Stimulated activated CD4-positive, alpha-beta T cell treated with anti-CD3 and anti-CD28 coated beads, Interleukin-4, amount 100 ng/mL, for 24 hours (primary cell): ENCODE data around the gene GNL2.
"Not testable (repeated sequence)": the region's sequence is repeated elsewhere in the genome, so short reads cannot be mapped to it uniquely, and the experiment has no call there.

Experiments used
- DNase-seq: peaks from one replicate; pipeline ENCODE4 v3.0.0-alpha.2; 2020

GNL2 gene

GRCh38 chr1:37558411-37558810 lies 37.3 kb downstream of the GNL2 start:
- DNase-seq, result no peak

DNA sequence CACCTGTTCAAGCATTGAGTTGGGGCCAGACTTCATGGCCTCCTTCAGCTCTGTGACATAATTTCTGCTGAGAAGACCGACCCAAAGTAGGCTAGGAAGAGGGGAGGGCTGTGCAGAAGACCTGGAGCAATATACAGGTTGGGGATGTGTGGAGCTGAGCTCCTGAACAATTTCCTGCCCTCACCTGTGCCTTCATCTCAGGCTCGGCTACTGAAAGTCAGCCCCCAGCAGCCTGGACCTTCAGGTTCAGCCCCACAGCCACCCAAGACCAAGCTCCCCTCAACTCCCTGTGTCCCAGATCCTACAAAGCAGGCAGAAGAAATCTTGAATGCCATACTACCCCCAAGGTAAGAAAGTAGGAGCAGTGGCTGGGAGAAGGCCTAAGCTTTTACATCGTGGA lies 38.3 kb downstream of the GNL2 start:
- DNase-seq, result no peak

- DNase-seq, result no peak
These were observed 39.0 kb downstream of the GNL2 start, which contains the start of gene DNALI1 for GRCh38 chr1:37556712-37557196. DNALI1 (plus strand) TSS chr1:37556940; CDS start chr1:37556995, 55 bp downstream.

DNA sequence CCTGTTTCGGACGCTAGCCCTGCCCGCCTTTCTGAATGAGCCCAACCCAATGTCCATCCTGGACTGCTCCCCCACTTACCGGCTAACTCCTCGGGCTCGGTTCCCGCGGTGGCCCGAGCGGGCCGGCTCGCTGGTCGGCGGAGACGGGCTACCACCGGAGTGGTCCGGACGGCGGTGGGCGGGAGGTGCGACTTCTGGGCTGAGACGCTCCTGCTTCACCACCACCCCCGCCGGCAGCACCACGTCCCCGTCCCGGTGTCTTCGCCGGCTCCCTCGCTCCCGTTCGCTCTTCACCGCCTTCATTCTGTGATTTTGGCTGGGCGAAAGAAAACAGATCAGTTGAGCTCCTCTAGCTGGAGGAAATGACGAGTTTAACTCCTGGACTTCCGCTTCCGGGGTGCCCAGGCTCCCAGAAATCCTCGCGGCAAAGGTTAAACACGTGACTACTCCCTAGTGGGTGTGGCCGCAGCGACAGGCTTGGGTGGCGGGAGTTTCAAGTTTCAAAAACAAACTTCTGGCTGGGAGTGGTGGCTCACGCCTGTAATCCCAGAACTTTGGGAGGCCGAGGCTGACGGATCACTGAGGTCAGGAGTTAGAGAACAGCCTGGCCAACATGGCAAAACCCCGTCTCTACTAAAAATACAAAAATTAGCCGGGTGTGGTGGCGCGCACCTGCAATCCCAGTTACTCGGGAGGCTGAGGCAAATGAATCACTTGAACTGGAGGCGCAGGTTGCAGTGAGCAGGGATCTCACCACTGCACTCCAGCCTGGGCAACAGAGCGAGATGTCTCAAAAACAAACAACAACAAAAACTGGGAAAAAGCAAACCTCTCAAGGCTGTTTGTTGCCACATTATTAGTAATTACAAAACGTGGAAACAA lies 41.6 kb downstream of the GNL2 start, which contains the start of gene SNIP1:
Gene SNIP1, minus strand, starts transcription at position 367 of the 882 bp plus-strand sequence. Its CDS starts 64 bp downstream, at position 303.
- peak; percentile 93 for DNase-seq

GRCh38 chr1:37553598-37553926 lies 42.2 kb downstream of the GNL2 start:
- peak; percentile 6 for DNase-seq

DNA sequence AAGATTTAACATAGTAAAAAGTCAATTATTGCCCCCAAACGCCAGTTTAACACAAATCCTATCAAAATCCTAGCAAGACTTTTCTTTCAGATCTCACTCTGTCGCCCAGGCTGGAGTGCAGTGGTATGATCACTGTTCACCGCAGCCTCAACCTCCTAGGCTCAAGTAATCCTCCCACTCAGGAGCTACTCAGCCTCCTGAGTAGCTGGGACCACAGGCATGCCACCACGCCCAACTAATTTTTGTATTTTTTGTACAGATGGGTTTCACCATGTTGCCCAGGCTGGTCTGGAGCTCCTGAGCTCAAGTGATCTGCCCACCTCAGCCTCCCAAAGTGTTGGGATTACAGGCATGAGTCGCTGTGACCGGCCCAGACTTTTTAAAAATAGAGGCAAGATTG lies 46.4 kb downstream of the GNL2 start:
- DNase-seq, result no peak

DNA sequence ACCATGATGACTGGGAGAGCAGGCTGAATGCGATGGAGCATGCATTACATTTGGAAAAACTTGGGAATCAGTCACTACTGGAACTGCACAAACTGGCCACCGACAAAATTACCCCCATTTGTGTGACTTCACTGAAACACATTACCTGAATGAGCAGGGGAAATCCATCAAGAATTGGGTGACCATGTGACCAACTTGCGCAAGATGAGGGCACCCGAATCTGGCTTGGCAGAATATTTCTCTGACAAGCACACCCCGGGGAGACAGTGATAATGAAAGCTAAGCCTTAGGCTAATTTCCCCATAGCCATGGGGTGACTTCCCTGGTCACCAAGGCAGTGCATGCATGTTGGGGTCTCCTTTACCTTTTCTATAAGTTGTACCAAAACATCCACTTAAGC lies 50.7 kb downstream of the GNL2 start:
- no peak for DNase-seq

- DNase-seq, result no peak
These were observed 51.2 kb downstream of the GNL2 start for GRCh38 chr1:37544530-37544929.

DNA sequence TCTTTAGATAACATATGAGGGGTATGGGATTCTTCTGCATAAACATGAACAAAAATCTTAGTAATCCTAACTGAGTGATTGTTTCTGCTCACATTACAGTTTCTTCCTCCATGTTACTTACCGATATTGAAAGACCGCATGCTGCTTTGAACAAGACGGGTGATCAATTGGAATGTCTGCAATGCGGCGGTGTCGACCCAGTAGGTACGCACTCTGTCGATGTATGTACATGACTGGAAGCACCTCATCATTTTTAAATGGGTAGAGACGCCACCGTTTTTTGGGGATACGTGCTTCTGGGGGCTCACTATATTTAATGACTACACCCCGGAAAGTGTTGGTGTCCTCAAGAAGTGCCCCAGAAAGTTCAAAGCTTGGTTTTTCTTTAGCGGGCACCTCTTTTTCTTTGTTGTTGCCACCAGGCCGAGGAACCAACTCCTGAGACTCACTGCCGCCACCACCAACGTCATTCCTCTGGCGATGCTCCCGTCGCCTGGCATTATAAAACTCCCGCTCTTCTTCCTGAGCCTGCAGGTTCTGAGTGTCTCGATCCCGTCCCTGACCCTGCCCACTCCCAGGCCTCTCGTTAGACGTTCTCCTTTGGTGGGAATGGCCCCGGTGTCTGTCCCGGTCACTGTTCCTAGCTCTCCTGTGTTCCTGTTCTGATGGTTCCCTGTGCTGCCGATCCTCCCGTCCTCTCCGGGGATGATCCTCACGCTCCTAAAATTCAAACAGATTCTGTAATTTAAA lies 55.5 kb downstream of the GNL2 start:
- DNase-seq, result no peak

DNA sequence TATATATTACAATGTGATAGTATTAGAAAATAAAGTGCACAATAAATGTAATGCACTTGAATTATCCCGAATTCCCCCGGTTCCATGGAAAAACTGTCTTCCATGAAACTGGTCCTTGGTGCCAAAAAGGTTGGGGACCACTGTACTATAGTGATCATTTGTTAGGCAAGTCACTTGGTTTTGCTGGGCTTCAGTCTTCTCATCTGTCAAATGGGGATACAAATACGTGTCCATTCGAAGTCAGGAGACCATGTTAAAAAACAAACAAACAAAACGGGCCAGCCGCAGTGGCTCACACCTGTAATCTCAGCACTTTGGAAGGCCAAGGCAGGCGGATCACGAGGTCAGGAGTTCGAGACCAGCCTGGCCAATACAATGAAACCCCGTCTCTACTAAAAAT lies 56.6 kb downstream of the GNL2 start:
- DNase-seq, result not testable (repeated sequence)

DNA sequence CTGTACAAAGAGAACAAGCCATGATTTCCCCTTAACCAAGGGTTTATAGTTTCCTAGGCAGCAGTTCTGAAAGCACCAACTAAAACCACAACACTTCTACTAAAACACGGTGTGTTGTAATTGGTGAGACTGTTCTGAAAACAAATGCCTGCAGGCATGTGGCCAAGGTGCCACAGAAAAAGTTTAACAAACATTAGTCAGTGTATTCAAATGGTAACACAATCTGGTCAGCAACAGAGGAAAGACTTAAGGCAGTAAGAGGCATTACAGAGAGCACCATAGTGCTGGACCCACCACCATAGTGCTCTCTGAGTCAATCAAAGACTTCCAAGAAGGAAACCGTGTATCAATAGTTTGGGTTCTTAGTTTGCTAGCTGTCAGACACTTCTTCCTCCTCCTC lies 58.4 kb downstream of the GNL2 start:
- DNase-seq, result no peak

- no peak for DNase-seq
These were observed 62.2 kb downstream of the GNL2 start for GRCh38 chr1:37533317-37534093.

DNA sequence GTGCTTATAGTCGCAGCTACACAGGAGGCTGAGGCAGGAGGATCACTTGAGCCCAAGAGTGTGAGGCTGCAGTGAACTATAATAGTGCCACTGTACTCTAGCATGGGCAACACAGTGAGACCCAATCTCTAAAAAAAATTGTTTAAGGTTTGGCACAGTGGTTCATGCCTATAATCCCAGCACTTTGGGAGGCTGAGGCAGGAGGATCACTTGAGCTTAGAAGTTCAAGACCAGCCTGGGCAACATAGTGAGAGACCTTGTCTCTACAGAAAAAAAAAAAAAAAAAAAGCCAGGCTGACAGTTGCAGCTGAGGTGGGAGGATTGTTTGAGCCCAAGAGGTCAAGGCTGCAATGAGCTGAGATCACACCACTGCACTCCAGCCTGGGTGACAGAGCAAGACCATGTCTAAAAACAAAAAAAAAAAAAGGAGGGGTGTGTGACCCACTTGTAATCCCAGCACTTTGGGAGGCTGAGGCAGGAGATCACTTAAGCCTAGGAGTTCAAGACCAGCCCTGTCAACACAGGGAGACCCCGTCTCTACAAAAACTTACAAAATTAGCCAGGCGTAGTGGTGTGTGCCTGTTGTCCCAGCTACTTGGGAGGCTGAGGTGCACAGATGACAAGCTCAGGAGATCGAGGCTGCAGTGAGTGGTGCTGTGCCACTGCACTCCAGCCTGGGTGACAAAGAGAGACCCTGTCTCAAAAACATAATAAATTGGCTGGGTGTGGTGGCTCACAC lies 63.1 kb downstream of the GNL2 start:
- DNase-seq, result not testable (repeated sequence)

DNA sequence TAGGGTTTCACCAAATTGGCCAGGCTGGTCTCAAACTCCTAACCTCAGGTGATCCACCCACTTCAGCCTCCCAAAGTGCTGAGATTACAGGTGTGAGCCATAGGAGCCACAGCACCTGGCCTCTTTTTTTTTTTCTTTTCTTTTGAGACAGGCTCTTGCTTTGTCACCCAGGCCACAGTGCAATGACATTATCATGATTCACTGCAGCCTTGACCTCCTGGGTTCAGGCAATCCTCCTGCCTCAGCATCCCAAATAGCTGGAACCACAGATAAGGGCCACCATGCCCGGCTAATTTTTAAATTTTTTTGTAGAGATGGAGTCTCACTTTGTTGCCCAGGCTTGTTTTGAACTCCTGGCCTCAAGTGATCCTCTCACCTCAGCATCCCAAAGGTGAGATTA lies 65.8 kb downstream of the GNL2 start:
- DNase-seq, result not testable (repeated sequence)

- DNase-seq, result no peak
These were observed 76.1 kb downstream of the GNL2 start for GRCh38 chr1:37519613-37520012.

DNA sequence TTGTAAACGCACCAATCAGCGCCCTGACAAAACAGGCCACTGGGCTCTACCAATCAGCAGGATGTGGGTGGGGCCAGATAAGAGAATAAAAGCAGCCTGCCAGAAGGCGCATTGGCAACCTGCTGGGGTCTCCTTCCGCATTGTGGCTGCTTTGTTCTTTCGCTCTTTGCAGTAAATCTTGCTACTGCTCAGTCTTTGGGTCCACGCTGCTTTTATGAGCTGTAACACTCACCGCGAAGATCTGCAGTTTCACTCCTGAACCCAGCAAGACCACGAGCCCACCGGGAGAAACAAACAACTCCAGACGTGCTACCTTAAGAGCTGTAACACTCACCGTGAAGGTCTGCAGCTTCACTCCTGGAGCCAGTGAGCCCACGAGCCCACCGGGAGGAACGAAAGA lies 76.8 kb downstream of the GNL2 start:
- DNase-seq, result peak; percentile 22

- not testable (repeated sequence) for DNase-seq
These were observed 77.5 kb downstream of the GNL2 start for GRCh38 chr1:37518241-37518640.

GRCh38 chr1:37517569-37517968 lies 78.2 kb downstream of the GNL2 start:
- DNase-seq, result no peak
